ENCODE data around the gene IL2RA. TPM values are rescaled to one million over a fixed set of nuclear protein-coding genes. Genes with fewer than 3 reads are reported as not detected.
"Not testable (repeated sequence)": the region's sequence is repeated elsewhere in the genome, so short reads cannot be mapped to it uniquely, and the experiment has no call there.

Gene IL2RA
- polyA plus RNA-seq, 12 donors: 0.49 to 3.4 (median 0.49) TPM; not detected in 9

- not testable (repeated sequence) for DNase-seq
Measured at GRCh38 chr10:6043377-6043776, 18.8 kb downstream of the IL2RA start.

GRCh38 chr10:6040205-6040604, 22.0 kb downstream of the IL2RA start:
- DNase-seq: no peak

GRCh38 chr10:6039711-6040110, 22.5 kb downstream of the IL2RA start:
- DNase-seq: no peak

GRCh38 chr10:6038071-6038631, 24.0 kb downstream of the IL2RA start:
- no peak for DNase-seq

- no peak for DNase-seq
Measured at GRCh38 chr10:6037422-6037821, 24.7 kb downstream of the IL2RA start.

GRCh38 chr10:6036861-6037321, 25.3 kb downstream of the IL2RA start:
- DNase-seq: no peak

GRCh38 chr10:6035931-6036575, 26.1 kb downstream of the IL2RA start:
- no peak for DNase-seq

GRCh38 chr10:6035101-6035834, 26.9 kb downstream of the IL2RA start:
- no peak for DNase-seq

- no peak for DNase-seq
Measured at GRCh38 chr10:6034371-6034770, 27.8 kb downstream of the IL2RA start.

- no peak for DNase-seq
Measured at GRCh38 chr10:6033954-6034353, 28.2 kb downstream of the IL2RA start.

- no peak for DNase-seq
Measured at GRCh38 chr10:6030940-6031339, 31.2 kb downstream of the IL2RA start.

GRCh38 chr10:6030217-6030616, 31.9 kb downstream of the IL2RA start:
- no peak for DNase-seq

- no peak for DNase-seq
Measured at GRCh38 chr10:6027929-6028328, 34.2 kb downstream of the IL2RA start.

- DNase-seq: no peak
Measured at GRCh38 chr10:6025683-6026255, 36.4 kb downstream of the IL2RA start.

GRCh38 chr10:6024334-6024682, 37.9 kb downstream of the IL2RA start:
- DNase-seq: no peak

- no peak for DNase-seq
Measured at GRCh38 chr10:6023661-6024333, 38.4 kb downstream of the IL2RA start.

GRCh38 chr10:6022660-6023059, 39.5 kb downstream of the IL2RA start:
- DNase-seq: no peak

- peak; percentile 8 for DNase-seq
Measured at GRCh38 chr10:6020826-6021225, 41.3 kb downstream of the IL2RA start.

- no peak for DNase-seq
Measured at GRCh38 chr10:6019796-6020195, 42.4 kb downstream of the IL2RA start.

GRCh38 chr10:6019010-6019782, 43.0 kb downstream of the IL2RA start:
- DNase-seq: no peak

GRCh38 chr10:6018422-6018821, 43.7 kb downstream of the IL2RA start:
- DNase-seq: no peak

Data from muscle of arm (tissue), 12 donors.